OCI-LY1 (cell line): ENCODE results near the gene ULBP2.
"Not testable (repeated sequence)": the region's sequence is repeated elsewhere in the genome, so short reads cannot be mapped to it uniquely, and the experiment has no call there.

Source experiments
- H2AFZ ChIP-seq: fragments of 200-600 bp; sonication (generic), shearing (Covaris generic); 2 replicates; pipeline ENCODE4 v1.6.0; 2014; ENCODE audit warnings: antibody characterized with exemption, mild to moderate bottlenecking, low read length
- H3F3A ChIP-seq: fragments of 200-600 bp; sonication (generic), shearing (Covaris generic); 2 replicates; pipeline ENCODE4 v1.6.0; 2014; ENCODE audit warnings: mild to moderate bottlenecking, antibody characterized with exemption, low read length, moderate library complexity; ENCODE audit not compliant: insufficient read depth
- H3K27ac ChIP-seq: fragments of 200-600 bp; sonication (generic); 2 replicates; pipeline ENCODE4 v1.5.1; 2014; ENCODE audit warnings: low read length, mixed run types, mild to moderate bottlenecking, low read depth; ENCODE audit not compliant: poor library complexity, severe bottlenecking
- H3K27me3 ChIP-seq: fragments of 200-600 bp; sonication (generic); 2 replicates; pipeline ENCODE4 v1.6.0; 2014; ENCODE audit warnings: antibody characterized with exemption, mild to moderate bottlenecking, low read length, moderate library complexity; ENCODE audit not compliant: insufficient read depth
- H3K36me3 ChIP-seq: fragments of 200-600 bp; sonication (generic); 2 replicates; pipeline ENCODE4 v1.6.1; 2014; ENCODE audit warnings: mild to moderate bottlenecking, antibody characterized with exemption, low read length, moderate library complexity, mixed read lengths; ENCODE audit not compliant: insufficient read depth
- H3K4me1 ChIP-seq: fragments of 200-600 bp; sonication (generic); 2 replicates; pipeline ENCODE4 v1.5.1; 2014; ENCODE audit warnings: mild to moderate bottlenecking, low read length, moderate library complexity; ENCODE audit not compliant: insufficient read depth, severe bottlenecking
- H3K4me2 ChIP-seq: fragments of 200-600 bp; sonication (generic), shearing (Covaris generic); 2 replicates; pipeline ENCODE4 v1.6.1; 2014; ENCODE audit warnings: low read length
- H3K4me3 ChIP-seq: fragments of 200-600 bp; sonication (generic); 2 replicates; pipeline ENCODE4 v1.5.1; 2014; ENCODE audit warnings: low read length, low read depth, mild to moderate bottlenecking, mixed read lengths; ENCODE audit not compliant: poor library complexity, severe bottlenecking
- H3K79me2 ChIP-seq: fragments of 200-600 bp; shearing (Covaris generic); 2 replicates; pipeline ENCODE4 v1.6.1; 2016; ENCODE audit warnings: mixed run types, low read length, mixed read lengths; ENCODE audit not compliant: insufficient read depth
- H3K9ac ChIP-seq: fragments of 200-600 bp; sonication (generic), shearing (Covaris generic); 2 replicates; pipeline ENCODE4 v1.6.1; 2014; ENCODE audit warnings: mild to moderate bottlenecking, low read length, mixed read lengths
- H3K9me2 ChIP-seq: fragments of 200-600 bp; sonication (generic), shearing (Covaris generic); 2 replicates; pipeline ENCODE4 v1.6.1; 2014; ENCODE audit warnings: low read depth, mild to moderate bottlenecking, low read length, mixed read lengths
- H3K9me3 ChIP-seq: fragments of 200-600 bp; shearing (Covaris generic); 2 replicates; pipeline ENCODE4 v1.6.1; 2014; ENCODE audit warnings: low read length, mixed read lengths
- H4K20me1 ChIP-seq: fragments of 200-600 bp; sonication (generic), shearing (Covaris generic); 2 replicates; pipeline ENCODE4 v1.6.0; 2016; ENCODE audit warnings: mild to moderate bottlenecking, low read length; ENCODE audit not compliant: insufficient read depth
- EZH2 ChIP-seq: fragments of 200-600 bp; sonication (generic), shearing (Covaris generic); IDR thresholded peaks from 2 replicates; pipeline ENCODE4 v1.8.0; 2017; ENCODE audit warnings: borderline replicate concordance, mixed run types, mild to moderate bottlenecking, antibody characterized with exemption, low read length, moderate library complexity, mixed read lengths
- TF ChIP-seq, protein P1 (sequence below): fragments of 200-600 bp; sonication (generic), shearing (Covaris generic); IDR thresholded peaks from 2 replicates; pipeline ENCODE4 v1.5.1; 2017; ENCODE audit warnings: mild to moderate bottlenecking, antibody characterized with exemption, low read length, moderate library complexity, mixed read lengths

The ULBP2 gene

DNA sequence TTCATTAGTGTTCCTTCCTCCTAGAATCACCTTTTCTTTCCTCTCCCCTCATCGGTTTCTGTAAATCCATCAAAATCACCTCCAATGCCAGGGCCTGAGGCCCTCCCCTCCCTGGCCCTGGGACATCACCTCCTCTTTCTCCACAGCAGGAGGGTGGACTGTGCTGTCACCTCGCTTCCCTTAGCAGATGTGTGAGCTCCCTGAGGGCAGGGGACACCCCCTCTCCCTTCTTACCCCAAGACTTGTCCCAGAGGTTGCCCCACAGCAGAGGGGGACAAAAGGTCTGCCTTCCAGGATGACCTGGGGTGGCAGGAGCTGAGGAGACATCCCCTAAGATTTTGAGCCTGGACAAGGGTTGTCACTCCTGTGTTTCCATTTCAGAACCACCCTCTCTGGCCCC, 27.8 kb downstream of the ULBP2 start:
- Histone ChIP-seq H3K4me2 (no peak overlapping the region), H3K4me1 (no peaks in the 10 kb centered on the region), H3K4me3 (no peak overlapping the region), H3K36me3 (no peaks in the 10 kb centered on the region), H3K9ac (no peak overlapping the region), H4K20me1 (no peaks in the 10 kb centered on the region), H3K79me2 (no peaks in the 10 kb centered on the region), H3K27ac (no peak overlapping the region), H2AFZ (no peak overlapping the region), H3K9me3 (no peaks in the 10 kb centered on the region), H3F3A (no peaks in the 10 kb centered on the region), H3K27me3 (no peaks in the 10 kb centered on the region), H3K9me2 (no peaks in the 10 kb centered on the region)
- TF ChIP-seq EZH2, result no peak

DNA sequence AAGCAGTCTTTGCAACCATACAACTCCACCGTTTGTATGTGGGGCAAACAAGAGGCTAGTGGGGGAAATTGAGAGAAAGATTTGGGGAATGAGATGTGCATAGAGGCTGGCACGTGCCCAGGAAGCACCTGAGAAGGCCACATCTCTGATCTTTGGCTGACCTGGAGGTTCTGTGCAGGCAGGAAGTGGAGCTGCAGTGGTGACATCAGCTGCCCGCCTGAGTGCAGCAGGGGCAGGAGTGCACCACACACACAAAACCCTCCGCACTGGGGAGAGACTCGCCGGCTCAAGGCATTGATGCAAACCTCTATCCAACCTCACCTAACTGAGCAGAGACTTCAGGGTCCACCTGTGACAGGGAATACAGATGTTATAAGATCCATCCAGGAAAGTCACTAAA, 32.6 kb downstream of the ULBP2 start:
- not testable (repeated sequence) for H3K4me1 ChIP-seq, H3K9me3 ChIP-seq, H3K4me2 ChIP-seq, H3K9me2 ChIP-seq, H4K20me1 ChIP-seq, H3K27me3 ChIP-seq, H3K9ac ChIP-seq, H3K36me3 ChIP-seq, H3K27ac ChIP-seq, H3F3A ChIP-seq, H3K79me2 ChIP-seq, H3K4me3 ChIP-seq, H2AFZ ChIP-seq

DNA sequence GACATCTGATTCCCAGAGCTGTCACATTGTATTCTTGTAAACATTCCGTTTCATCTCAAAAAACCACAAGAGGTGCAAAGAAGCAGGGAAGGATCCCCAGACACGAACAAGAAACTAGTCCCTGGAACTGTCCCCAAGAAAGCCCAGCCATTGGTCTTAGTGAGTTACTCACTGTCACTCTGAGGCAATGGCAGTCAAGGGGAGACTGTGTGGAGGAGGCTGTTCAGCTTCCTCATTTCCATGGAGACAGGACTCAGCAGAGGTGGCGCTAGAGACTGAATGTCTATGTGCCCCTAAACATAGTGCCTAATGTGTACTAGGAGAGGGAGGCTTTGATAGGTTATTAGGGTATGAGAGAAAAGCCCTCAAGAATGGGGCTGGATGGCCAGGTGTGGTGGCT, 33.0 kb downstream of the ULBP2 start:
- H3F3A ChIP-seq, result no peaks in the 10 kb centered on the region
- H3K36me3 ChIP-seq, result no peaks in the 10 kb centered on the region
- no peak overlapping the region for H3K9ac ChIP-seq
- no peak overlapping the region for H3K4me3 ChIP-seq
- no peak overlapping the region for H3K27ac ChIP-seq
- H3K79me2 ChIP-seq, result no peaks in the 10 kb centered on the region
- H3K9me3 ChIP-seq, result no peaks in the 10 kb centered on the region
- H3K9me2 ChIP-seq, result no peaks in the 10 kb centered on the region
- TF ChIP-seq, protein P1, sequence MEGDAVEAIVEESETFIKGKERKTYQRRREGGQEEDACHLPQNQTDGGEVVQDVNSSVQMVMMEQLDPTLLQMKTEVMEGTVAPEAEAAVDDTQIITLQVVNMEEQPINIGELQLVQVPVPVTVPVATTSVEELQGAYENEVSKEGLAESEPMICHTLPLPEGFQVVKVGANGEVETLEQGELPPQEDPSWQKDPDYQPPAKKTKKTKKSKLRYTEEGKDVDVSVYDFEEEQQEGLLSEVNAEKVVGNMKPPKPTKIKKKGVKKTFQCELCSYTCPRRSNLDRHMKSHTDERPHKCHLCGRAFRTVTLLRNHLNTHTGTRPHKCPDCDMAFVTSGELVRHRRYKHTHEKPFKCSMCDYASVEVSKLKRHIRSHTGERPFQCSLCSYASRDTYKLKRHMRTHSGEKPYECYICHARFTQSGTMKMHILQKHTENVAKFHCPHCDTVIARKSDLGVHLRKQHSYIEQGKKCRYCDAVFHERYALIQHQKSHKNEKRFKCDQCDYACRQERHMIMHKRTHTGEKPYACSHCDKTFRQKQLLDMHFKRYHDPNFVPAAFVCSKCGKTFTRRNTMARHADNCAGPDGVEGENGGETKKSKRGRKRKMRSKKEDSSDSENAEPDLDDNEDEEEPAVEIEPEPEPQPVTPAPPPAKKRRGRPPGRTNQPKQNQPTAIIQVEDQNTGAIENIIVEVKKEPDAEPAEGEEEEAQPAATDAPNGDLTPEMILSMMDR, result peak; percentile 23; the same call in 1 of the 2 replicates
- TF ChIP-seq EZH2, result no peak
- no peak overlapping the region for H3K4me2 ChIP-seq
- H3K27me3 ChIP-seq, result no peaks in the 10 kb centered on the region
- H3K4me1 ChIP-seq, result no peaks in the 10 kb centered on the region
- H4K20me1 ChIP-seq, result no peaks in the 10 kb centered on the region
- no peak overlapping the region for H2AFZ ChIP-seq

DNA sequence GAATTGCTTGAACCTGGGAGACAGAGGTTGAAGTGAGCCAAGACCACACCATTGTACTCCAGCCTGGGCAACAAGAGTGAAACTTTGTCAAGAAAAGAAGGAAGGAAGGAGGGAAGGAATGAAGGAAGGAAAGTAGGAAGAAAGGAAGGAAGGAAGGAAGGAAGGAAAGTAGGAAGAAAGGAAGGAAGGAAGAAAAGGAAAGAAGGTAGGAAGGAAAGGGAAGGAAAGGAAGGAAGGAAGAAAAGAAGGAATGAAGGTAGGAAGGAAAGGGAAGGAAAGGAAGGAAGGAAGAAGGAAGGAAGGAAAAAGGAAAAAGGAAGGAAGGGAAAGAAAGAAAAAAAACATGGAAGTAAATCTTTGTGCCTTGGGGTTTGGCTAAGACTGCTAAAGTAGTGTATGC, 33.6 kb downstream of the ULBP2 start:
- H3K79me2 ChIP-seq, result no peaks in the 10 kb centered on the region
- H3K4me1 ChIP-seq, result no peaks in the 10 kb centered on the region
- H3K27ac ChIP-seq, result no peak overlapping the region
- H3K27me3 ChIP-seq, result no peaks in the 10 kb centered on the region
- H4K20me1 ChIP-seq, result no peaks in the 10 kb centered on the region
- H3F3A ChIP-seq, result no peaks in the 10 kb centered on the region
- H3K4me3 ChIP-seq, result no peak overlapping the region
- H3K36me3 ChIP-seq, result no peaks in the 10 kb centered on the region
- no peak for TF ChIP-seq EZH2
- TF ChIP-seq, protein P1, result no peak
- H2AFZ ChIP-seq, result no peak overlapping the region
- H3K9me3 ChIP-seq, result no peaks in the 10 kb centered on the region
- H3K9ac ChIP-seq, result no peak overlapping the region
- no peak overlapping the region for H3K4me2 ChIP-seq
- no peaks in the 10 kb centered on the region for H3K9me2 ChIP-seq
